C1 segment of cervical spinal cord (tissue), 14 donors: ENCODE data around the gene FAM117A.
A peak's percentile ranks its signal among the peaks of the same experiment; 100 is the strongest.

Experiments used
- DNase-seq, 14 donors: peaks; one replicate each; lab custom pipeline; 2025; lab: John Stamatoyannopoulos, UW

Gene FAM117A

GRCh38 chr17:49708515-49709183 lies 55.3 kb downstream of the FAM117A start:
- DNase-seq: peak in 2 of 14 donors; percentile 18 to 56

GRCh38 chr17:49707608-49708514 lies 56.1 kb downstream of the FAM117A start, which contains the start of gene SLC35B1:
TSS of gene SLC35B1 (minus strand) at chr17:49707964. CDS start at chr17:49707833, 131 bp downstream.
- DNase-seq: peak; percentile 81 to 99 (median 96)

- peak in 1 of 14 donors; percentile 23 for DNase-seq
Measured at GRCh38 chr17:49707246-49707607, 56.7 kb downstream of the FAM117A start.

GRCh38 chr17:49705254-49705653 lies 58.7 kb downstream of the FAM117A start:
- no peak for DNase-seq

GRCh38 chr17:49703557-49704277 lies 60.2 kb downstream of the FAM117A start:
- peak in 7 of 14 donors; percentile 13 to 56 (median 19) for DNase-seq

GRCh38 chr17:49700960-49701359 lies 63.0 kb downstream of the FAM117A start:
- no peak for DNase-seq

GRCh38 chr17:49699966-49700575 lies 63.9 kb downstream of the FAM117A start:
- DNase-seq: peak in 4 of 14 donors; percentile 11 to 35 (median 29)

- DNase-seq: no peak
Measured at GRCh38 chr17:49698005-49698404, 65.9 kb downstream of the FAM117A start.

- DNase-seq: no peak
Measured at GRCh38 chr17:49696233-49696761, 67.6 kb downstream of the FAM117A start.

GRCh38 chr17:49695698-49696232 lies 68.2 kb downstream of the FAM117A start:
- DNase-seq: no peak

- DNase-seq: peak in 8 of 14 donors; percentile 7 to 76 (median 24)
Measured at GRCh38 chr17:49694847-49695697, 68.9 kb downstream of the FAM117A start.

GRCh38 chr17:49692751-49693150 lies 71.2 kb downstream of the FAM117A start:
- DNase-seq: no peak

- peak in 2 of 14 donors; percentile 41 to 56 for DNase-seq
Measured at GRCh38 chr17:49691677-49692191, 72.2 kb downstream of the FAM117A start.

GRCh38 chr17:49691086-49691676 lies 72.8 kb downstream of the FAM117A start:
- DNase-seq: peak in 2 of 14 donors; percentile 66 to 67

- peak in 1 of 14 donors; percentile 79 for DNase-seq
Measured at GRCh38 chr17:49690256-49690655, 73.7 kb downstream of the FAM117A start.

GRCh38 chr17:49688848-49689247 lies 75.1 kb downstream of the FAM117A start:
- DNase-seq: no peak

GRCh38 chr17:49687878-49688491 lies 75.9 kb downstream of the FAM117A start:
- DNase-seq: no peak

GRCh38 chr17:49681106-49681979 lies 82.6 kb downstream of the FAM117A start:
- peak in 1 of 14 donors; percentile 16 for DNase-seq
